EL (cell line): ENCODE results near the gene LINGO4.
"Not testable (repeated sequence)": the region's sequence is repeated elsewhere in the genome, so short reads cannot be mapped to it uniquely, and the experiment has no call there.

ENCODE experiments used
- DNase-seq: peaks from one replicate; pipeline ENCODE4 v3.0.0-alpha.2; 2016

Gene LINGO4

GRCh38 chr1:151811181-151811580 is 6.0 kb upstream of the LINGO4 start:
- no peak for DNase-seq

GRCh38 chr1:151809985-151810556 is 4.9 kb upstream of the LINGO4 start:
- DNase-seq: no peak

- DNase-seq: no peak
Measured at GRCh38 chr1:151809290-151809984, 4.2 kb upstream of the LINGO4 start.

GRCh38 chr1:151807766-151808165 is 2.5 kb upstream of the LINGO4 start:
- DNase-seq: no peak

- DNase-seq: no peak
Measured at GRCh38 chr1:151807131-151807530, 1.9 kb upstream of the LINGO4 start.

- DNase-seq: no peak
Measured at GRCh38 chr1:151806170-151806569, 951 bp upstream of the LINGO4 start.

GRCh38 chr1:151803915-151804314 is 1.3 kb downstream of the LINGO4 start:
- DNase-seq: no peak

- no peak for DNase-seq
Measured at GRCh38 chr1:151803164-151803563, 2.1 kb downstream of the LINGO4 start.

GRCh38 chr1:151802372-151802771 is 2.8 kb downstream of the LINGO4 start:
- no peak for DNase-seq

GRCh38 chr1:151801846-151802245 is 3.4 kb downstream of the LINGO4 start:
- no peak for DNase-seq

- DNase-seq: no peak
Measured at GRCh38 chr1:151801310-151801820, 3.9 kb downstream of the LINGO4 start.

GRCh38 chr1:151800830-151801229 is 4.4 kb downstream of the LINGO4 start:
- DNase-seq: no peak

- peak; percentile 57 for DNase-seq
Measured at GRCh38 chr1:151799179-151800022, 5.8 kb downstream of the LINGO4 start.

GRCh38 chr1:151798571-151798970 is 6.6 kb downstream of the LINGO4 start:
- DNase-seq: no peak

- peak; percentile 45 for DNase-seq
Measured at GRCh38 chr1:151790940-151791651, 14.1 kb downstream of the LINGO4 start.

- DNase-seq: peak; percentile 100
Measured at GRCh38 chr1:151790071-151790939, 14.9 kb downstream of the LINGO4 start, which contains the start of gene TDRKH. Gene TDRKH (minus strand): TSS chr1:151790500. CDS start chr1:151783022, 7,478 bp downstream.

- DNase-seq: no peak
Measured at GRCh38 chr1:151787689-151788088, 17.5 kb downstream of the LINGO4 start.

GRCh38 chr1:151783796-151784195 is 21.4 kb downstream of the LINGO4 start:
- no peak for DNase-seq

- DNase-seq: no peak
Measured at GRCh38 chr1:151782741-151783140, 22.5 kb downstream of the LINGO4 start.

- not testable (repeated sequence) for DNase-seq
Measured at GRCh38 chr1:151782026-151782425, 23.2 kb downstream of the LINGO4 start.

GRCh38 chr1:151780736-151781135 is 24.5 kb downstream of the LINGO4 start:
- DNase-seq: not testable (repeated sequence)

GRCh38 chr1:151779852-151780251 is 25.4 kb downstream of the LINGO4 start:
- no peak for DNase-seq
